RWPE1 (cell line): ENCODE results near the gene BAG5.

Source experiments
- CTCF ChIA-PET: fragments of 350-600 bp; sonication (Branson Sonifier 250); formaldehyde crosslinking; extraction: SDS; loops from one replicate; lab custom pipeline; 2021; lab: Yijun Ruan, JAX
- POLR2A ChIA-PET: fragments of 400-600 bp; formaldehyde crosslinking; extraction: SDS; loops from one replicate; lab custom pipeline; 2020; ENCODE audit warnings: antibody characterized with exemption; ENCODE audit not compliant: low non-redundant PET; lab: Yijun Ruan, JAX
- DNase-seq: peaks from one replicate; pipeline ENCODE4 v3.0.0; 2012; ENCODE audit warnings: low spot score
- H3K27ac ChIP-seq: fragments of 450-650 bp; 2 replicates; pipeline ENCODE4 v1.5.1; 2017
- TF ChIP-seq, protein P1 (sequence below): fragments of 450-650 bp; conservative IDR thresholded peaks from 2 replicates; pipeline ENCODE4 v1.5.1; 2017; ENCODE audit warnings: low read depth, mild to moderate bottlenecking

The BAG5 gene

DNA sequence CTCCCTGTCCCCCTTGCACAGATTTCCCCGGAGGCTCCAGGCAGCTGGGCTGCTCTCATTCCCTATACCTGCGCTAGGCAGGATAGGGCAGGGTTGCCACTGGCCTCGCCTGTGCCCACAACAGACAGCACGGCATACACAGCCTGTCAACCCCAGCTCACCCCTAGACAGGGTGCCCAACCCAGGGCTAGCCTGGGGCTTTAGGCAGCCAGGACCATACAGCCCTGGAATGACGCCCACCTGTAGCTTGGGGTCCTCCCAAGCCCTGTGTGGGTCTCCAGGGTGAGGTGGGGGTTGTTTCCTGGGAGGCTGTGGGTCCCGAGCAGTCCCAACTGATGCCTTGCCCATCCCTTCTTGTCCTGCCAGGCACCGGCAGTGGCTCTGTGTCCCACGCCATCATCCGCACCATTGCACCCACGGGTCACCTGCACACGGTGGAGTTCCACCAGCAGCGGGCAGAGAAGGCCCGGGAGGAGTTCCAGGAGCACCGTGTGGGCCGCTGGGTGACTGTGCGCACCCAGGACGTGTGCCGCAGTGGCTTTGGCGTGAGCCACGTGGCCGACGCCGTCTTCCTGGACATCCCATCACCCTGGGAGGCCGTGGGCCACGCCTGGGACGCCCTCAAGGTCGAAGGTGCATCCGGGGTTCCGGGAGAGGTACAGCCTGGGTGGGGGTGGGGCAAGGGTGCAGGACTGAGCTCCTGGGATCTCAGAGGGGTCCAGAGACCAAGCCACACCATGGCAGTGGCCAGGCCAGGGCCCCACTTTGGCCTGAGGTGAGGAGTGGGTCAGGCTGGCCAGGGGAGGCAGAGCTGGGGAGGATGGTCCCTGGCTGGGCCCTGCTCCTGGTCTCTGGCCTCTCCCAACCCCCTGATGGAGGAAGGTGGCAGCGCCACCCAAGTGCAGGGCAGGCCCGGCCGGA, 30.0 kb downstream of the BAG5 start:
- TF ChIP-seq, protein P1, sequence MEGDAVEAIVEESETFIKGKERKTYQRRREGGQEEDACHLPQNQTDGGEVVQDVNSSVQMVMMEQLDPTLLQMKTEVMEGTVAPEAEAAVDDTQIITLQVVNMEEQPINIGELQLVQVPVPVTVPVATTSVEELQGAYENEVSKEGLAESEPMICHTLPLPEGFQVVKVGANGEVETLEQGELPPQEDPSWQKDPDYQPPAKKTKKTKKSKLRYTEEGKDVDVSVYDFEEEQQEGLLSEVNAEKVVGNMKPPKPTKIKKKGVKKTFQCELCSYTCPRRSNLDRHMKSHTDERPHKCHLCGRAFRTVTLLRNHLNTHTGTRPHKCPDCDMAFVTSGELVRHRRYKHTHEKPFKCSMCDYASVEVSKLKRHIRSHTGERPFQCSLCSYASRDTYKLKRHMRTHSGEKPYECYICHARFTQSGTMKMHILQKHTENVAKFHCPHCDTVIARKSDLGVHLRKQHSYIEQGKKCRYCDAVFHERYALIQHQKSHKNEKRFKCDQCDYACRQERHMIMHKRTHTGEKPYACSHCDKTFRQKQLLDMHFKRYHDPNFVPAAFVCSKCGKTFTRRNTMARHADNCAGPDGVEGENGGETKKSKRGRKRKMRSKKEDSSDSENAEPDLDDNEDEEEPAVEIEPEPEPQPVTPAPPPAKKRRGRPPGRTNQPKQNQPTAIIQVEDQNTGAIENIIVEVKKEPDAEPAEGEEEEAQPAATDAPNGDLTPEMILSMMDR, result no peak
- peak overlapping the region; percentile 100 for H3K27ac ChIP-seq
- ChIA-PET CTCF (no interaction called here), POLR2A (no interaction called here)
- DNase-seq, result no peak

DNA sequence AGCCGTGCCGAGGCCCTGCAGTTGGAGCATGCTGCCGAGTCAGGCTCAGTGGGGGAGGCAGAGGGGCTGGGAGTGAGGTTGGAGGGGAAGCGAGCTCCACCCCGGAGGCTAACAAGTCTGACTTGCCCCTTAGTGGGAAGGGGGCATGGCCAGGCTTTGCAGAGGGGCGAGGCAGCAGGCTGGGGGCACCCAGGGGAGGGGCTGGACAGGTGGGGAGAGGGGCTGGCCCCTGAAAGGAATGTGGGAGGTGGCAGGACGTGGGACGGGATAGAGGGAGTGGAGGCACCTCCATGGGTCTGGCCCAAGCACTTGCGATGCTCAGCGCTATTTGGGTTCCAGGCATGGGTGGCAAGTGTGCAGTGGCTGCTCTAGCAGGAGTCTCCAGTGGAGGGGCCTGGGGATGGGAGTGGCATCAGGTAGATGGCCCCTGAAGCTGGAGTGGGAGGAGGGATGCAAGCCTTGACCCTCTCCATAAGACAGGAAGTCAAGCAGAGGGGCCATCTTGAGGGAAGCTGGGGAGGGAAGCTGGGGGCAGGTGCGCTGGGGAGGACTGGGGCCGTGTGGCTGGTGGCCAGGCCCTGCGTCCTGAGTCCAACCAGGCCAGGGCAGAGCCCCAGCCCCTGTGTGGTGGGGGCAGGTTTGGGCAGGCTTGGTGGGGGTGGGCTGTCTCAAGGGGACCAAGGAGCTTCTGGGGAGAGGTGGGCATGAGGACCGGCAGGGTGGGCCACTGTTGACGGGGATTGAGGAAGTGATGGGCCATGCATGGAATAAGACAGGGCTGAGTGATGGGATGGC, 30.8 kb downstream of the BAG5 start:
- no peak for DNase-seq
- ChIA-PET CTCF (no interaction called here), POLR2A (no interaction called here)
- peak overlapping the region; percentile 100 for H3K27ac ChIP-seq
- TF ChIP-seq, protein P1, result no peak

DNA sequence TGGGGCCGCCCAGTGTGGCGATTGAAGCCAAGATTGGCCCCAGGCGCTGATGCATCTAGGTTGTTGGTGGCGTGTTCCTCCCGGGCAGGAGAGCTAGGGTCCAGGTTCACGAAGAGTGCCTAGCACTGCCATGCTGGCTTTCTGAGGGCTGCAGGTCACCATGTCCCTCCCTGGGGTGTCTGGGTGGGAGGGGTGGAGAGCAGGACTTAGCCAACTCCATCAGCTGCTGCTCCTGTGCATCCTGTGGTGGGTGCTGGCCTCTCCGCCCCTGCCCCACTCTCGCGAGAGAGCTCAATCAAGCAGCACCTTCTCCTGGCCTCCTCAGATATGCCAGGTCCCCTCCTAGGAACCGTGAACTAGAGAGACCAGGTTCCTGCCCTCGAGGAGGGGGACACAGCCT, 31.6 kb downstream of the BAG5 start:
- H3K27ac ChIP-seq, result peak overlapping the region; percentile 100
- DNase-seq, result no peak
- TF ChIP-seq, protein P1, result no peak
- ChIA-PET CTCF (interaction anchor here (1.3 kb wide), 2 partner anchors 9 to 16 kb away, joined by 3 to 4 read pairs; no protein-coding TSS in a partner anchor), POLR2A (no interaction called here)

DNA sequence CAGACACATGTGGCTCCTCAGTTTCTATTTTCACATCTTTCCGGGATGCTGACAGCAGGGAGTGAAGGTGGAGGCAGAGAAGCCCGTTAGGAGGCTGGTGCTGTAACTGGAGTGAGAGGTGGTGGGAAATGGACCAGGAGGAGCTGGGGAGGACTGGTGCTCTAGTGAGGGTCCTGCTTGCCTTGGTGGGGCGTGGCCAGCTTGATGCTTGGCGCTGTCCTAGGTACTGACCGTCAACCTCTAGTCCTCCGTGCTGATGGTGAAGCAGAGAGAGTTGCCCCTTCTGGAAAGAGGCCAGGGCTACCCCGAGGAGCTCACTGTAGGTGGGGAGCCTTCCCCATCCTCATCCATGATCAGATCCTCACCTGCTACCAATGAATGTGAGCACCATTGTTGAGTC, 32.1 kb downstream of the BAG5 start:
- POLR2A ChIA-PET, result no interaction called here
- CTCF ChIA-PET, result interaction anchor here (1.1 to 3.1 kb wide), 4 partner anchors 8 to 16 kb away, joined by 3 to 17 read pairs (median 4); no protein-coding TSS in a partner anchor
- peak overlapping the region; percentile 100 for H3K27ac ChIP-seq
- TF ChIP-seq, protein P1, result no peak
- DNase-seq, result peak; percentile 20

DNA sequence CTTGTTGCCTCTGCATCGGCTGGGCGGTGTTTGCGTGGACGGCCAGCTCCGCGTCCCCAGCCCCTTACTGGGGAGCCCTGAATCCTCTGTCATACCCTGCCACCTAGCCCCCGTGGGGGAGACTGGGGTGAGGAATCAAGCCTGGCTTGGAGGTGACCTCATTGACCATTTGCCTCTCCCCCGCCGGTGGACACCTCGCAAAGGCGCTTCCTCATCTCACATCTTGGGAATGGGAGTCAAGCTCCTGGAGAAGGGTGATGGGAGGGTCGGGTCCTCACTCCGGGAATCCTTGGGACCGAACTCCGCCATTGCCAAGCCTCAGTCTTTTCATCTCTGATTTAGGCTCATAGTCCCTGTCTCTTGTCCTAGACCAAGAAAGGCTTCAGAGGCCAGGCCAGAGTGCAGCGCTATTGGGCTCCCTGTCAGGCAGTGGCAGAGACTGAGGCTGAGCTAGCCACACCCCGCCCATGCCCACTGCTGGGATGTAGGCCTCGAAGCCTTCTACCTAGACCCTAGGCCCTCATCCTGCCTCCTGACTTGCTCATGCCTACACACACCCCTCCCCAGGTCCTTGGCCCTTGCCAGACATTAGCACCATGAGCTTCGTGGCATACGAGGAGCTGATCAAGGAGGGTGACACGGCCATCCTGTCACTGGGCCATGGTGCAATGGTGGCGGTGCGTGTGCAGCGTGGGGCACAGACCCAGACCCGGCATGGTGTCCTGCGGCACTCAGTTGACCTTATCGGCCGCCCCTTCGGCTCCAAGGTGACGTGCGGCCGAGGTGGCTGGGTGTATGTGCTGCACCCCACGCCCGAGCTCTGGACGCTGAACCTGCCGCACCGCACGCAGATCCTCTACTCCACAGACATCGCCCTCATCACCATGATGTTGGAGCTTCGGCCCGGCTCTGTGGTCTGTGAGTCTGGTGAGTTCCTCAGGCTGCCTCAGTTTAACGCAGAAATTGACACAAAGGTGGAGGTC, 32.8 kb downstream of the BAG5 start:
- ChIA-PET CTCF (interaction anchor here (0.6 to 3.1 kb wide), 6 partner anchors 8 to 1206 kb away, joined by 3 to 17 read pairs (median 4); no protein-coding TSS in a partner anchor), POLR2A (interaction anchor here (1.2 kb wide), 1 partner anchor 11 kb away, joined by 7 read pairs; no protein-coding TSS in a partner anchor)
- H3K27ac ChIP-seq, result peak overlapping the region; percentile 100
- TF ChIP-seq, protein P1, result no peak
- DNase-seq, result no peak
